ENCODE results near the gene EXOC3L2.

DNA sequence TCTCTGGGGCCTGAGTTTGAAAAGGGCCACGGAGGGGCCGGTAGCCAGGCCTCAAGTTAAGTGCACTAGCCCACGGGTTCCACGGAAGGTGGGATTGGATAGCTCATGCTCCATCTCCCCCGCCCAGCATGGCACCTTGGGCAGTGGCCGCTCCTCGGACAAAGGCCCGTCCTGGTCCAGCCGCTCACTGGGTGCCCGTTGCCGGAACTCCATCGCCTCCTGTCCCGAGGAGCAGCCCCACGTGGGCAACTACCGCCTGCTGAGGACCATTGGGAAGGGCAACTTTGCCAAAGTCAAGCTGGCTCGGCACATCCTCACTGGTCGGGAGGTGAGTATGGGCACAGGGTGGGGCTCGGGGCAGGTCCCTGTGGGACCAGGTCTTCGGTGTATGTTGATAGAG lies 13.7 kb upstream of the EXOC3L2 start:
- TF ChIP-seq EZH2 (IDR thresholded peaks at IDR 0.05; ENCODE audit: borderline replicate concordance, low read depth, low read length, severe bottlenecking) (no peak), POLR2A (IDR thresholded peaks at IDR 0.05; ENCODE audit: low read depth, low read length) (no peak), JUN (IDR thresholded peaks at IDR 0.05; ENCODE audit: borderline replicate concordance, insufficient read depth, insufficient read length, low read depth) (no peak), FOS (IDR thresholded peaks at IDR 0.05; ENCODE audit: borderline replicate concordance, insufficient read depth, low read length) (no peak), POLR2AphosphoS5 (IDR thresholded peaks at IDR 0.05; ENCODE audit: insufficient read depth, low read depth, low read length) (no peak)
- TF ChIP-seq, protein P1, sequence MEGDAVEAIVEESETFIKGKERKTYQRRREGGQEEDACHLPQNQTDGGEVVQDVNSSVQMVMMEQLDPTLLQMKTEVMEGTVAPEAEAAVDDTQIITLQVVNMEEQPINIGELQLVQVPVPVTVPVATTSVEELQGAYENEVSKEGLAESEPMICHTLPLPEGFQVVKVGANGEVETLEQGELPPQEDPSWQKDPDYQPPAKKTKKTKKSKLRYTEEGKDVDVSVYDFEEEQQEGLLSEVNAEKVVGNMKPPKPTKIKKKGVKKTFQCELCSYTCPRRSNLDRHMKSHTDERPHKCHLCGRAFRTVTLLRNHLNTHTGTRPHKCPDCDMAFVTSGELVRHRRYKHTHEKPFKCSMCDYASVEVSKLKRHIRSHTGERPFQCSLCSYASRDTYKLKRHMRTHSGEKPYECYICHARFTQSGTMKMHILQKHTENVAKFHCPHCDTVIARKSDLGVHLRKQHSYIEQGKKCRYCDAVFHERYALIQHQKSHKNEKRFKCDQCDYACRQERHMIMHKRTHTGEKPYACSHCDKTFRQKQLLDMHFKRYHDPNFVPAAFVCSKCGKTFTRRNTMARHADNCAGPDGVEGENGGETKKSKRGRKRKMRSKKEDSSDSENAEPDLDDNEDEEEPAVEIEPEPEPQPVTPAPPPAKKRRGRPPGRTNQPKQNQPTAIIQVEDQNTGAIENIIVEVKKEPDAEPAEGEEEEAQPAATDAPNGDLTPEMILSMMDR (IDR thresholded peaks at IDR 0.05; ENCODE audit: extremely low read depth in 1 of 2, insufficient read depth in 1 of 2, low read depth in 1 of 2, low read length in 2 of 2) = no peak
